GM19395 (cell line): ENCODE results near the gene TULP4.
A peak's percentile ranks its signal among the peaks of the same experiment; 100 is the strongest.

Experiments
- ATAC-seq: cut with Tn5 transposase; IDR thresholded peaks from one replicate; pipeline ENCODE4 v1.9.1; 2021; ENCODE audit warnings: mild to moderate bottlenecking, moderate library complexity; ENCODE audit not compliant: unreplicated experiment

The TULP4 gene

DNA sequence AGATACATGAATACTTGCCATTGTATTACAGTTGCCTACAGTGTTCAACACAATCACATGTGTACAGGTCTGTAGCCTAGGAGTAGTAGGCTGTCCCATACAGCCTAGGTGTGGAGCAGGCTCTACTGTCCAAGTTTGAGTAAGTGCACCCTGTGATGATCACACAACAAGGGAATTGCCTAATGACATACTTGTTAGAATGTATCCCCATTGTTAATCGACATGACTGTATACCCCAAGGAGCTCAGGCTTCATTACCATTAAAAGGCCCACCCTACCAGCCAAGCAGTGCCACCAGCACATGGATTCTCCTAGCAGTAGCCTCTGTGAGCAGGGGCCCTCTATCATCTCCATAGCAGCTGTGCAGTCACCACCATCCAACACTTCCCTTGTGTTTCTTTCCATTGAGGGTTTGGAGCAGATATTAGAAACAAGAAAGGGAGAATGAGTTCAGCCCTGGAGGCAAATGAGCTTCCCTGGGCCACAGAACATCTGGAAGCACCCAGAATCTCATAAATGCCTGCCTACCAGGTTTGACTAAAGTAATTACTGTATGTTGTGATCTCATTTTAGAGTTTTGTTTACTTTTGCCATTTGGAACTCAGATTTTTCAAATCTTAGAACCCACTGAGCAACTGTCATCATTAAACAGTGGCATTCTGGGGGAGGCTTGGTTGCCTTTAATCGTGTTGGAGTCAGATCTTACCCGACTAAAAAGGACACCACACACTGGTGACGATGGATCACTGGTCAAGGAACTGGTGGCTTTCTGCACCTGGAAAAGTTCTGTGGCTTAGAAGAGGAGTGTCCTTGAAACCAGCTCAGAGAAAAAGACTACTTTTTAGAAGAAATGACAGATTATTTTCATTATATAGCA, 104.9 kb downstream of the TULP4 start:
- no peak for ATAC-seq

DNA sequence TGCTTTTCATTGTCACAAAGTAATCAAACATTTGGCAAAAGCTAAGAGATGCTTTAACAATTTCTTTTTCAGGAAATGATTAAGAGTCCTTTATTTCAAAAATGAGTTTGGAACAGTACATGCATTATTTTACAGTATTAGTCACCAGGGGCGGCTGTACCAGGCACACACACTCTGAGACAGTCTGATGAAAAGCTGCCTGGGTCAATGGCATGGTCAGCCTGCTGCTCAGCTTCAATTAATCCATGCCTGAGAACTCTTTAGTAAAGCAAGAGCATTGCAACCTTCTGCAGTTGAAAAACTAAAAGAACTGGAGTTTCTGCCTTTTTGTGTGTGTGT, 105.5 kb downstream of the TULP4 start:
- ATAC-seq: no peak

DNA sequence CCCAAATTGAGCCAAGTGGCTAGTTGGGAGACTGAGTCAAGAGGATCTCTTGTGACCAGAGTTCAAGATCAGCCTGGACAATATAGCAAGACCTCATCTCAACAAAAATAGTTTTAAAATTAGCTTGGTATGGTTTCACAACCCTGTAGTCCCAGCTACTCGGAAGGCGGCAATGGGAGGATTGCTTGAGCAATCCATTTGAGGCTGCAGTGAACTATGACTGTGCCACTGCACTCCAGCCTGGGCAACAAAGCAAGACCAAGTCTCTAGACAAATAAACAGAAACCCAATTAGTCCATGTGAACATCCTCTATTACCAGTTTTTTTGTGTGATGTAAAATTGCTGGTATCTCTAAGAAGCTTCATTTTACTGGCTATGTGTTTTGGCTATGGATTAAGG, 106.2 kb downstream of the TULP4 start:
- no peak for ATAC-seq

DNA sequence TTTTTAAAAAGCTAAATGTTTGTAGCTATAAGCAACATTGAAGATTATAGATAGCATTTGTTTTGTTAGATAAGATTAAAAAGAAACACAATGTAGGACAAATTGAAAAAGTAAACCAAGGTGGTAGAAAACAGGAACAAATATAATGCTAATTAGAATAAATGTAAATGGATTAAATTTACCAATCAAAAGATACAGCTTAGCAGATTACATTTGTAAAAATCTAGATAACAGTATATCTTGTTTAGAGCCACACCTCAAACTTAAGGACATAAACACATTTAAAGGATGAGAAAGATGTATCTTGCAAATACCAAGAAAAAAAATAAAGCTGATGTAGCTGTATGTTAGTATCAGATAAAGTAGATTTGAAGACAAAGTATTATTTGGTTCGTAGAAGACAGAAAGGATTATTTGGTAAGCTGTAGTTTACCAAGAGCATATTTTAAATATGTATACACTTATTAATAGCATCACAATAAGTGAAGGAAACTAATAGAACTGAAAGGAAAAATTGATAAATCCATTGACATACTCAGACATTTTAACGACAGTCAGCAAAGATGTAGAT, 107.2 kb downstream of the TULP4 start:
- no peak for ATAC-seq

DNA sequence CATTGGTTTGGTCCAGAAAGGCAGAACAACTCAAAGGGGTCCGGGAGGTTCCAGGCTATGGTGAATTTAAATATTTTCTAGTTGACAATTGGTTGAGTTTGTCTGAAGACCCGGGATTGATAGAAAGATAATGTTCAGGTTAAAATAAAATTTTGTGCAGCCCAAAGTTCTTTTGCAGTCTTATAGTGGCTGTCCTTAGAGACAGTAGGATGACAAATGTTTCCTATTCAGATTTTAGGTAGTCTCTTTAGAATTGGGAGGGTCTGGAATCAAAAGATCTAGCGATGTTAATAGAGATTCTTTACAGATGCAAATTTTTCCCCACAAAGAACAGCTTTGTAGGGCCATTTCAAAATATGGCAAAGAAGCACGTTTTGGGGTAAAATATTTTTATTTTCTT, 109.1 kb downstream of the TULP4 start:
- no peak for ATAC-seq

DNA sequence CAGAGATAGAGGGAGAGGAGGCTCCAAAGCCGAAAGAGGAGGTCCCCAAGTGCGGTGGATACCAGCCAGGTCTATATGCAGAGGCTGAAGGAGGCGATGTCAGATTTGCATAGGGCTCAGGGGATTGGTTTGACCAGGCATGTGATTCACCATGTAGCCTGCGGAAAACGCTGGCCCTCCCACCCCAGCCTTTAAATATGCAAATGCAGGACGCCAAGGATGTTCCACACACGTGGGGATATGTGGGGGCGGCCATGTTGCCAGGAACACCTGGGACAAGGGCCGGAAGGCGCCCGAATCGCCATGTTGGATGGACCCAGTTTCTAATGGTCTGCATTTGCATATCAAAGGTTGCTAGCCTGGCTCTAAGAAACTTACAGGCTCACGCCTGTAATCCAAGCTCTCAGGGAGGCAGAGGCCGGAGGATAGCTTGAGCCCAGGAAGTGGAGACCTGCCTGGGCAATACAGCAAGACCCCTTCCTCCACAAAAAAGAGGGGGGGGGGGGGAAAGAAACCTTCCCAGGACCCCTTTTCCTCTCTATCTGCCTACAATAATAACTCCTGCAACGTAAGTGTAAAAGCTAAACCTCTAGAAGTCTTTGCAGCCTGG, 110.5 kb downstream of the TULP4 start:
- ATAC-seq: no peak

DNA sequence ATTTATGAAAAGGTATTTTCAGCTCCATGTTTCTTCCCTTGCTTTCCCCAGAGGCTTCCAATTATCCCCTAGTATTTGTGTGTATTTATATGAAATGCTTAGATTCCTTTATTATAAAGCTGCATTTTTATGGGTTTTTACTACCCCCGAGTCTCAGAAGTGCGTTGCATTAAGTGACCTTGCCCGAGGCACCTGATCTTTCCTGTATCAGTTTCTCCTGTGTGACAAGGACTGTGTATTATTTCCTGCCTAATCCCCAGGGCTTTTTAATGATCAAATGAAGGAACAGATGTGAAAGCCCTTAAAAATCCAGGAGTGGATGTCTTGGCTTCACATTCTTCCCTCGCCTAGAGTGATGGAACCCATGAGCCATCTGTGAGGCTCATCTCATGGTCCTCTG, 118.8 kb downstream of the TULP4 start:
- ATAC-seq: no peak

DNA sequence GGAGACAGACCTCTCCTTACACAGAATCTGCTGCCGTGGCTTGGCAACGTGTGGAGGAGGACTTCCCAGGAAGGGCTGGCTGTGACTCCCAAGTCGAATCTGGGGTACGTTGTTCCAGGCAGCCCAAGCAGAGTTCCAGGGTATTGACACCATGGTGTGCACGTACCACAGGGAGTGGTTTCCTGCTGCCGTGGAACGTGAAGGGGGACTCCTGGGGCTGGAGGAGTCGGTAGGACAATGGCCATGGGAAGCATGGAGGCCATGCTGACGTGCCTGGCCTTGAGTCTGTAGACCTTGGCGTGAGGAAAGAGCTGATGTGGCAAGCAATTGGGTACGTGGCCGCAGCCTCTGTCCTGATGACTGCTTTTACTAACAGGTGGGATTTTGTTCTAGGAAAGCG, 119.3 kb downstream of the TULP4 start:
- ATAC-seq: no peak

DNA sequence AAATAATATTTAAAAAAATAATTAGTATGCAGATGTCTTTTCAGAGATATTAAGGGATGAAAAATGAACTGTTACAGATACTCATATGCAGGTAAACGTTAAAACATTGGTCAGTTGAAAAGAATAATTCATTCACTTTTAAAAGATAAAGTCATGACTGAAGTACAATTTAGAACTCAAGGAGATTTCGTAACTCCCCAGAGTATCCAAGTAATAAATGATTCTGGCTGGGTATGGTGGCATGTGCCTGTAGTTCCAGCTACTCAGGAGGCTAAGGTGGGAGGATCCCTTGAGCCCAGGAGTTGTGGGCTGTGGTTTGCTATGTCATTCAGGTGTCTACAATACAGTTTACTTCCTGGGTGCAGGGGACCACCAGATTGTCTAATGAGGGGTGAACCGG, 125.3 kb downstream of the TULP4 start:
- ATAC-seq: no peak

DNA sequence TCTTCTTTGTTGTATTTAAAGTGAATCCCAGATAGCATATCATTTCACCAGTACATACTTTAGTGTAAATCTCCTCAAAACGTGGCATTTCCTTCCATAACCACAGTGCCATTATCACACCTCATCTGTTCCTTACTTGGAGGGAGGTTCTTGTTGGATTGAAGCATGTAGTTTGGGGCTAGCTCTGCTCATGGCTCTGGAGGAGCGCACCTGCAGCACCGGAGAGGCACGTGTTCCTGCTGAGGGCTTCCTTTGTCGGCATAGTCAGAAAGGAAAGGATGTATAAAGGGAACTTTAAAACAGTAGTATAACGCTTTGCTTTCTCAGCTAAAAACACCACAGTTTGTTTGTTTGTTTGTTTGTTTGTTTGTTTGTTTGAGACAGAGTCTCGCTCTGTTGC, 126.0 kb downstream of the TULP4 start:
- no peak for ATAC-seq

DNA sequence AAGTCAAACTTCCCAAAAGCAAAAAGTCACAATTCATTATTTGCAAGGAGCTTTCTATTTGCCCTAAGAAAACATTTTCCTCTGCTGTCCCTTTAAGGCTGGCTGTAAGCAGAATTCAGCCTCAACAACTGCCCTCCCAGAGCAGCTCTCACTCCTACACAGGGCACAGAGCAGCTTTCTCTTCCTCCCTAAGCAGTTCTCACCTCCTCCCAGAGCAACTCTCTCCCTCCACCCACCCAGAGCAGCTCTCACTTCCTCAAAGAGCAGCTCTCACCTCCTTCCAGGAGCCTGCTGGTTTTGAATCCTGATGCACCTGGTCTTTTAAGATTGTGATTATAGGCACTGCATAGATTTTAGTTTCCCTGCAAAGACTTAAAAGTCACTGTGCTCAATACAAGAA, 127.0 kb downstream of the TULP4 start:
- ATAC-seq: peak; percentile 97

DNA sequence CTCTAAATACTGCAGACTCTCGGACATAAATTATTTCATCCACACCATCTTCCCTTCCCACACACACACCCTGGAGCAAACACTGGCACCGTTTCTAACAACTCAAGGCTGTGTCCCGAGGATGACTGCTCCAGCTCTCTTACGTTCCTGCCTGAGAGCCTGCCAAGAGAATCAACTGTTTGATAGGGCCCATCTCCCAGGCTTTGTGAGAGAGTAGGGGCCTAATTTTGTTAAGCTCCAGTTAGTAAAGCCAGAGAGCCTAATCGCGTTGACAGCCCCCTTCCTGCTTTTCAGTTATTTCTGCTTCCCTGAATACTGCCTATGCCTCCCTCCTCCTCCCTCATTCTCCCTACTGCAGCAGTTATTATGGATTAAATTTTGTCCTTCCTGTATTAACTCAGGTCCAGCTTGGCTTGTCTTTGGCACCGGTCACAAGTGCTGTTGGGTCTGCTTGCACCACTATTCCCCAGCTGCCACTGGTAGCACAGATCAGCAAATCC, 129.5 kb downstream of the TULP4 start:
- no peak for ATAC-seq

DNA sequence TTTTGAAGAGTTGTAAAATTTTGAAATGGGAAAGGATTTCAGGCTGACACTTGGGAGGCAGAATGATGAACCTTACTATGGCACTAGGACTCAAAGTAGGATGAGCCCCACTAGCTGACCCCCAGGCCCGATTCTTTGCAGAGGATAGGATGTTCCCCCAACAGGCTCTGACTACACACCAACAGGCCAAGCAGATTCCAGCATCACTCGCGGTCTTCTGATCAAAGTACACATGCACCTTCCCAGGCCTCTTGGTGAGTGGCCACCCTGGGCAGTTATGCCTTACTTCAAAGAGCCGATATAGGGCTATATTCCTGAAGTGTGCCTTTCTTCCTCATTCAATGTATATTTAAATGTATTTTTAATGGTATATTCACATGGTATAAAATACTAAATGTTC, 130.0 kb downstream of the TULP4 start:
- no peak for ATAC-seq

DNA sequence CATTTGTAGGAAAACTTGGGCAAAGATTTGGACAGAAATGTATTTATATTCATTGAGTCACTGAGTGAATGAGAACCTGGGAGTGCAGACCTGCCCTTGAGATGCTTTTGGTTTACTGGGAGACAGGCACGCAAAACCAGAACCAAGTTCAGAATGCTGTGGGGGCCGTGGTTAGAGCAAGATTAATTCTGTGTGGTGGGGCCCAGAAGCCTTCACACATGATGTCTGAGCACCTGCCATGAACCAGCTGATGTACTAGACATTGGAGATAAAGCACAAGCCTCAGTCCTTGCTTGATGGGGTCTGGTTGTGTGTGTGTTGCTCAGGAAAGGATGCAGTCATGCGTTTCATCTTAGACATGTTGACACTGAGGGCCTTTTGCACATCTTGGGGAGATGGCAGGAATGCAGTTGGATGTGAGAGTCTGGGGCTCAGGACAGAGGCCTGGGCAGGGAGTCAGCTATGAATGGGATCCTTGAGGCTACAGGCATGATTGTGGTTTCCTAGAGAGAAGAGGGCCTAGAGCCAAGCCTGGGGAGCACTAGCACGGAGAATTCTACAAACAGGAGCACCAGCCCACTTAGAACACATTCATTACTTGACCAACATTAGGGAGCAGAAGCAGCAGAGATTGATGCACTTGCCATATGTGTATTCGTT, 133.3 kb downstream of the TULP4 start:
- ATAC-seq: no peak

DNA sequence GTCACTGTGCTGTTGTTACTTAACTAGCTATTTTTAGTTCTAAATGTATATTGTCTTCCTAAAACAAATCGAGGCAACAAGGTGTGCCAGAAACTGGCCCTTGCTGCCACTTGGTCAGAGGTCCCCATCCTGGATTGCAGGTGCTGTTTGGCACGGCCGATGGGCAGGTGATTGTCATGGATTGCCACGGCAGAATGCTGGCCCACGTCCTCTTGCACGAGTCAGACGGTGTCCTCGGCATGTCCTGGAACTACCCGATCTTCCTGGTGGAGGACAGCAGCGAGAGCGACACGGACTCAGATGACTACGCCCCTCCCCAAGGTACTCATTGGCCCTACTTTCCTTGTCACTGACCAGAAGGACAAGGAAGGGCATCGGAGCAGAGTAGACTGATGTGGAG, 136.6 kb downstream of the TULP4 start:
- ATAC-seq: no peak

DNA sequence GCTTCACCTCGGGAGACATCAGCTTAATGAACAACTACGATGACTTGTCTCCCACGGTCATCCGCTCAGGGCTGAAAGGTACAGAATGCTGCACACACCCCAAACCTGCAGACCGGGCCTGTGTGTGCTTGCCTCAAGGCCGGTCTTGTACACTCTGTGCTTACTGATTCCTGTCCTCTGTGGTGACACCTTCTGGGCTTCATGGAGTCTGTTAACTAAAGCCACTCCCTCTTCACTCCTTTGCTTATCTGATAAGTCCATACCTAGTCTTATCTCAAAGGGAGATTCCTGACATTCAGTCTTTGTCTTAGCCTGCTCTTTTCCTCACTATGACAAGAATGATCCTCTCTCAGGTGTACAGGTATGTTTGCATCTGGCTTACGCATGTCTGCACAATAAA, 139.9 kb downstream of the TULP4 start:
- no peak for ATAC-seq

DNA sequence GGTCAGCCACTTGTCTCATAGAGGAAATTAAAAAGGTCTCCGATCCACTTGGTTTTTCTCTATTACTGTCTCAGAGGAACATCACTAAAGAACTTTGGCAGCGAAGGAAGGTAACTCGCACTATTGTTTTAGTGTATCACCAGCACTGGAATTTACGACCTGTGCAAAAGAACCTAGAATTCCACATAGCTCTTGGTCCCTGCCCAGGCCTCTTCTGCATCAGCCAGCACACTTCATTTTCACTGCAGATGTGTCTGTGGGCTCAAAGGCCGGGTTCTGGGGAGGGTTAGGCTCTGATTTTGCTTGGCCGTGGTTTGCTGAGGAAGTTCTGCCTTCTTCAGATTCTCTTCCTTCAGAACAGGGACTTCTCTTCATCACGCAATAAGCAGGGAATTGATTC, 144.9 kb downstream of the TULP4 start:
- no peak for ATAC-seq

DNA sequence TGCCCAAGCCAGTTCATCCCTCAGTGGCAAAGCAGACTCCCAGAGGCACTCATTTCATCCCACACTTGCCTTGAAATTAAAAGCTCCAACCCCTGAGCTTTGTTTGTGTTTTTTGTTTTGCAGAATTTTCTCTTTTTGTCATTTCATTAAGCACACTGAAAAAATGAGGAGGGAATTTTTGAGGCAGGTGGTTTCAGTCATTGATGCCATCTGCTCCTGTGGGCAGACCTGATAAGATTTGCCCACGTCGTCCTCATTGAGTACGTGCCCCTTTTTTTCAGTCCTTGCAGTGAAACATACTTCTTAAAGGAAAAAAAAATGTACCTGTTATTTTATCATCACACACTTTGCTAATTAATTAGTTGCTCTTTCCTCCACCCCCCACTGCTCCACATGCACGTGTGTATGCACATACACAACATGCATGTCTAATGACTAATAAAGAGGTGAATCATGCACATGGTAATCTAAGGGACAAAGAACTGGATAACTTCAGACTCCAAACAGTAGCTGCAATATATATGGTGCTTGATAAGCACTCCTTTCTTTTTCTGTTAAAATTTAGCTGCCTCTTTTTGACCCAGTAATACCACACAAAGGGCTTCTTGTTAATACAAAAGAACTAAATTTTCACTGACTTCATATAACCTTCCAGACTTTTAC, 145.5 kb downstream of the TULP4 start:
- ATAC-seq: no peak

DNA sequence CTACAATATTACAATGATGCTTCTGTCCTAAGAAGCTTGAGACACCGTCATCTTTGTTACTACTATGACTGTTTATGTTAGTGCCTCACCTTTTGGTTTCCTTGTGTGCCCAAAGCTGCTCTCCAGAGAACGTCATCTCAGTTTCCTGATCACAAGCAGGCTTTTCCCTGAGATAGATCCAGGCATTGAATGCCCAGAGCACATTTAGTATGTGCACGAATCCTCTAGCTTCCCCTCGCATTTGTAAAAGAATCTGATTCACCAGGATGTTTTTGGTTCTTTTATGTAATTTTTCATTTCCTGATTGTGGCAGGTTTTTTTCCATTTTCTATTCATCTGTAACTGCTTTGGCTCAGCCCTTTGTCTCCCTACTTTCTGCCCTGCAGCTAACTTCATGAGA, 147.5 kb downstream of the TULP4 start:
- ATAC-seq: no peak

DNA sequence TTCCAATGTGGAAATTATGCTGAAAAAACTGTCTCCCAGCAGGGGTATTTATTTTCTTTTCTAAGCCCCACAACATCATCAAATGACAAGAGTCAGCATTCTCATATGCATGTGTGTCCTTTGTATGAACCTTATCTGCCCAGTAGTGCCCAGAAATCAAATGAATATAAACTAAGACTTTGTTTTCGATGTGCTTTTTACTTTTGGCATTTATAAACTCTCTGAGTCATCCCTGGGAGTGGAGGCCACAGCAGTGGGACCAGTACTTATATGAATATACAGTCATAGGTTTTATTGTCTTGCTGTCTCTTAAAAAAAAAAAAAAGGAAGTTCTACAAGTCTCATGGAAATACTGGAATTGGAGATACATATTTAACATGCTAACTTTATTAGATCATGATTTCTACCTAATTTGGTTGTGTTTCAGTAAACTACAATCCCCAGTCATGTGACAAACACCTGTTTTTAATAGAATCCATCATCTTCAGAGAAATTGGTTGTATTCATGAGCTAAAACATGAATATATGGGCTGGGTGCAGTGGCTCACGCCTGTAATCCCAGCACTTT, 148.4 kb downstream of the TULP4 start:
- ATAC-seq: no peak

DNA sequence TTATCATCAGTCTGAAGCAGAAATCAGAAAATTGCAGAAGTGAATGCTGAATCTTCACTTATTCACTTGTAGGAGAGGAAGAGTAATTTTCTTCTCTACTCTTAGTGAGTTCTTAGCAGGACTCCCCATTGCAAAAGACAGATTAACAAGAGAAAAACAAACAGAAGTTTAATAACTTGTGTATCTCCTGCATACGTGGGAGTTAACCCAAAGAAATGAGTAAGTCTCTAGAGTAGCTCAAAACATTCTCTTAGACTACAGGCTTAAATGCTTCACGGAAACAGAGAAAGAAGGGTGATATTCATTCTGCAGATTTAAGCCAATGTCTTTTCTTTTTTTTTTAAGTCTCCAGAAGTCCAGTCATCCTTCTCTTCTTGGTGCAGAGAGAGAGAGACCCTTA, 149.7 kb downstream of the TULP4 start:
- ATAC-seq: no peak
